Natural killer cell (primary cell): ENCODE results near the gene ZFHX3. TPM values are rescaled to one million over a fixed set of nuclear protein-coding genes. Genes with fewer than 3 reads are reported as not detected.

Source experiments
- ATAC-seq, 3 donors: fragments of 150-1000 bp in 2 of 3; fragments of 200-7000 bp in 1 of 3; cut with Tn5 transposase; 1 replicate in 1 of 3; 2 replicates in 2 of 3; pipeline ENCODE4 v1.10.0; 2021; ENCODE audit warnings: mild to moderate bottlenecking in 2 of 3, moderate library complexity in 2 of 3
- DNase-seq, 2 donors: peaks; one replicate each; pipeline versions ENCODE4 v3.0.0 to v3.0.0-alpha.2; 2013 to 2021; ENCODE audit warnings: mixed read lengths in 1 of 2
- H3K27ac ChIP-seq: one replicate; pipeline ENCODE4 v1.5.1; 2013; ENCODE audit warnings: mild to moderate bottlenecking, low read length
- H3K27me3 ChIP-seq: one replicate; pipeline ENCODE4 v1.6.1; 2013; ENCODE audit warnings: low read length; ENCODE audit not compliant: control insufficient read depth, insufficient read depth
- H3K36me3 ChIP-seq: one replicate; pipeline ENCODE4 v1.6.1; 2013; ENCODE audit warnings: low read length; ENCODE audit not compliant: control insufficient read depth, insufficient read depth
- H3K4me1 ChIP-seq: one replicate; pipeline ENCODE4 v1.6.1; 2013; ENCODE audit warnings: low read length; ENCODE audit not compliant: control insufficient read depth, insufficient read depth
- H3K4me3 ChIP-seq: one replicate; pipeline ENCODE4 v1.5.1; 2013; ENCODE audit warnings: low read length
- H3K9me3 ChIP-seq: one replicate; pipeline ENCODE4 v1.6.1; 2013; ENCODE audit warnings: low read length; ENCODE audit not compliant: control insufficient read depth, insufficient read depth
- H3K27ac Mint-ChIP-seq, 2 donors: one replicate each; pipeline ENCODE4 v1.8.0; 2022; ENCODE audit warnings: mild to moderate bottlenecking in 2 of 2, mixed read lengths in 2 of 2, moderate library complexity in 1 of 2
- H3K27me3 Mint-ChIP-seq, 2 donors: one replicate each; pipeline ENCODE4 v1.8.0; 2022; ENCODE audit warnings: low read depth in 2 of 2, mixed read lengths in 2 of 2
- H3K36me3 Mint-ChIP-seq: one replicate; pipeline ENCODE4 v1.8.0; 2022; ENCODE audit warnings: mixed read lengths
- H3K4me1 Mint-ChIP-seq, 2 donors: one replicate each; pipeline ENCODE4 v1.8.0; 2022; ENCODE audit warnings: mixed read lengths in 2 of 2
- H3K4me3 Mint-ChIP-seq: one replicate; pipeline ENCODE4 v1.8.0; 2022; ENCODE audit warnings: mild to moderate bottlenecking, moderate library complexity, mixed read lengths
- H3K9me3 Mint-ChIP-seq, 2 donors: one replicate each; pipeline ENCODE4 v1.8.0; 2022; ENCODE audit warnings: mixed read lengths in 2 of 2
- CTCF ChIP-seq: fragments of 200-600 bp; IDR thresholded peaks from one replicate; pipeline ENCODE4 v1.8.0; 2022; ENCODE audit warnings: antibody characterized with exemption
- WGBS: methylation state at CpG from one replicate; pipeline ENCODE4 v1.1.7; 2013; ENCODE audit warnings: missing lambda C conversion rate; ENCODE audit not compliant: insufficient coverage; 5-methylcytosine and 5-hydroxymethylcytosine counted together
- intact Hi-C: fragments of 100-400 bp; cut with micrococcal nuclease; formaldehyde crosslinking; loops from one replicate; pipeline ENCODE4 v1.14.2; 2022
- total RNA-seq, 4 donors: library from RNA; stranded (reverse); fragments of 120-200 nt in 1 of 4; gene quantifications; one replicate each; pipeline versions ENCODE4 v1.2.3 to v1.2.4, GENCODE V29; 2013 to 2022

ZFHX3 gene
- total RNA-seq, 3 donors from 2014 or later (not counting 1 experiment from before 2014, with no cell fraction given), result 5.8 to 7.8 (median 7.5) TPM

GRCh38 chr16:72959301-72959996, 88.5 kb downstream of the ZFHX3 start:
- H3K36me3 ChIP-seq, result no peaks in the 10 kb centered on the region
- Mint-ChIP-seq H3K9me3 (no peaks in the 10 kb centered on the region), H3K4me3 (no peak overlapping the region), H3K4me1 (peaks cover 0 to 9% of the 10 kb centered on the region in 2 donors), H3K27ac (no peak overlapping the region), H3K36me3 (no peaks in the 10 kb centered on the region), H3K27me3 (no peaks in the 10 kb centered on the region)
- H3K4me1 ChIP-seq, result no peaks in the 10 kb centered on the region
- intact Hi-C loops, result no loop called here
- no peak for ATAC-seq
- no peaks in the 10 kb centered on the region for H3K9me3 ChIP-seq
- WGBS, result 96% methylated on average over 46 of the region's 46 CpGs
- no peak for TF ChIP-seq CTCF
- H3K27me3 ChIP-seq, result no peaks in the 10 kb centered on the region
- no peak overlapping the region for H3K4me3 ChIP-seq
- H3K27ac ChIP-seq, result no peak overlapping the region
- no peak for DNase-seq

GRCh38 chr16:72958522-72959076, 89.3 kb downstream of the ZFHX3 start:
- WGBS, result 92% methylated on average over 15 of the region's 18 CpGs
- no peak for DNase-seq
- no peak for ATAC-seq
- no peaks in the 10 kb centered on the region for H3K36me3 ChIP-seq
- H3K27ac Mint-ChIP-seq, result no peak overlapping the region
- intact Hi-C loops, result no loop called here
- peaks cover 0 to 9% of the 10 kb centered on the region in 2 donors for H3K4me1 Mint-ChIP-seq
- no peaks in the 10 kb centered on the region for H3K36me3 Mint-ChIP-seq
- H3K9me3 ChIP-seq, result no peaks in the 10 kb centered on the region
- H3K9me3 Mint-ChIP-seq, result no peaks in the 10 kb centered on the region
- TF ChIP-seq CTCF, result no peak
- H3K27me3 Mint-ChIP-seq, result no peaks in the 10 kb centered on the region
- H3K27ac ChIP-seq, result no peak overlapping the region
- no peak overlapping the region for H3K4me3 Mint-ChIP-seq
- H3K4me3 ChIP-seq, result no peak overlapping the region
- no peaks in the 10 kb centered on the region for H3K4me1 ChIP-seq
- H3K27me3 ChIP-seq, result no peaks in the 10 kb centered on the region

GRCh38 chr16:72957303-72958277, 90.3 kb downstream of the ZFHX3 start:
- ATAC-seq, result no peak
- no peak overlapping the region for H3K27ac Mint-ChIP-seq
- intact Hi-C loops, result no loop called here
- no peaks in the 10 kb centered on the region for H3K9me3 Mint-ChIP-seq
- no peaks in the 10 kb centered on the region for H3K27me3 ChIP-seq
- H3K4me1 ChIP-seq, result no peaks in the 10 kb centered on the region
- no peak overlapping the region for H3K27ac ChIP-seq
- WGBS, result 95% methylated on average over 50 of the region's 50 CpGs
- H3K36me3 Mint-ChIP-seq, result no peaks in the 10 kb centered on the region
- no peak for TF ChIP-seq CTCF
- H3K27me3 Mint-ChIP-seq, result no peaks in the 10 kb centered on the region
- no peaks in the 10 kb centered on the region for H3K36me3 ChIP-seq
- peaks cover 4 to 11% of the 10 kb centered on the region in 2 donors for H3K4me1 Mint-ChIP-seq
- no peak for DNase-seq
- H3K4me3 Mint-ChIP-seq, result no peak overlapping the region
- no peak overlapping the region for H3K4me3 ChIP-seq
- no peaks in the 10 kb centered on the region for H3K9me3 ChIP-seq
